Heart right ventricle (tissue), 16 donors: ENCODE data around the gene EEFSEC. TPM values are rescaled to one million over a fixed set of nuclear protein-coding genes. Genes with fewer than 3 reads are reported as not detected.
A peak's percentile ranks its signal among the peaks of the same experiment; 100 is the strongest.

Experiments used
- ATAC-seq, 8 donors: fragments of 200-7000 bp; cut with Tn5 transposase; one replicate each; pipeline ENCODE4 v1.9.1; 2020; ENCODE audit warnings: mild to moderate bottlenecking in 8 of 8, moderate library complexity in 8 of 8, moderate number of reproducible peaks in 1 of 8
- DNase-seq, 2 donors: peaks; one replicate each; pipeline ENCODE4 v3.0.0-alpha.2; 2020
- H3K27ac ChIP-seq, 10 donors: fragments of 200-600 bp; sonication (generic) in 2 of 10; one replicate each; pipeline versions ENCODE4 v1.5.0 to v1.8.0; 2020 to 2022; ENCODE audit warnings: mild to moderate bottlenecking in 3 of 10
- H3K27me3 ChIP-seq, 7 donors: fragments of 200-600 bp; one replicate each; pipeline ENCODE4 v1.8.0; 2021 to 2022; ENCODE audit warnings: mild to moderate bottlenecking in 2 of 7
- H3K36me3 ChIP-seq, 9 donors: fragments of 200-600 bp; sonication (generic) in 1 of 9; one replicate each; pipeline versions ENCODE4 v1.5.0 to v1.8.0; 2020 to 2022; ENCODE audit warnings: mild to moderate bottlenecking in 2 of 9
- H3K4me1 ChIP-seq, 9 donors: fragments of 200-600 bp; sonication (generic) in 1 of 9; one replicate each; pipeline versions ENCODE4 v1.5.0 to v1.8.0; 2020 to 2022; ENCODE audit warnings: mild to moderate bottlenecking in 4 of 9
- H3K4me3 ChIP-seq, 10 donors: fragments of 200-600 bp; sonication (generic) in 2 of 10; one replicate each; pipeline versions ENCODE4 v1.5.0 to v1.8.0; 2020 to 2022; ENCODE audit warnings: mild to moderate bottlenecking in 7 of 10, moderate library complexity in 2 of 10
- H3K9me3 ChIP-seq, 11 donors: fragments of 200-600 bp in 10 of 11; sonication (generic) in 2 of 11; one replicate each; pipeline versions ENCODE4 v1.5.0 to v1.8.0; 2013 to 2022; ENCODE audit warnings: mild to moderate bottlenecking in 2 of 11, control low read depth in 1 of 11, moderate library complexity in 1 of 11
- WGBS, 2 donors: extraction: QIAGEN DNeasy Blood & Tissue Kit; methylation state at CpG; one replicate each; pipeline ENCODE4 v1.1.7; 2013; ENCODE audit warnings: inconsistent platforms in 1 of 2; 5-methylcytosine and 5-hydroxymethylcytosine counted together
- intact Hi-C, 10 donors: fragments of 100-400 bp; cut with DNase I; formaldehyde crosslinking; loops; one replicate each; pipeline versions ENCODE4 v1.11.1 to v1.14.2; 2022
- polyA plus RNA-seq, 2 donors: library from polyadenylated mRNA; stranded (reverse); fragments of 200-250 nt; gene quantifications; one replicate each; pipeline ENCODE4 v1.2.3, GENCODE V29; 2013
- total RNA-seq, 10 donors: library from RNA; stranded (reverse); fragmentation: NEBNext Ultra II Directional in 3 of 10; extraction: Animal tissue kit (Norgen Biotek cat#: 25700) in 3 of 10; gene quantifications; one replicate each; pipeline versions ENCODE4 v1.2.1 to v1.2.4, GENCODE V29; 2021 to 2023
- TF ChIP-seq, protein P1 (sequence below), 9 donors: fragments of 200-600 bp; sonication (generic) in 2 of 9; IDR thresholded peaks; one replicate each; pipeline versions ENCODE4 v1.5.0 to v1.8.0; 2021 to 2022; ENCODE audit warnings: antibody characterized with exemption in 9 of 9, mild to moderate bottlenecking in 5 of 9, moderate library complexity in 1 of 9
- donor health status: Arrhythmogenic right ventricular cardiomyopathy.
- donor health status: ischemic (EF 13 %, LVEDD 7.1; RV severe dilation, severe dysfunction).
- donor health status: healthy with polysubstance abuse.
- donor health status: DM: no; HTN: yes; CAD: no.
- donor health status: DM: no; HTN: no; CAD: no.
- donor health status: ischemic (EF 25% LVEDD 6.9; RV normal size, moderate dysfunction).
- donor health status: ischemic (EF 25% LVEDD 5.7; RV mildly dilated, moderate dysfunction).
- donor health status: healthy.
- donor health status: DM: yes; HTN: yes; CAD: no.
- donor health status: Ischemic cardiomyopathy.
- donor health status: ischemic (EF 35%, LVEDD 5.7; RV mildly dilated, moderate dysfunction).
- donor health status: nonischemic (EF 11% LVEDD 7.7; RV severe dilation, severe dysfunction).
- donor health status: DM: yes; HTN: yes; CAD: no.
- donor health status: PGD.
- donor health status: ischemic (EF 29% LVEDD 5.4; RV normal size, mild dysfunction).
- donor health status: nonischemic (EF 23%, LVEDD 6.1; RV moderate dilation, normal function).

Gene EEFSEC
- total and polyA plus RNA-seq, 12 donors: 16.5 to 29.5 (median 25.0) TPM

DNA sequence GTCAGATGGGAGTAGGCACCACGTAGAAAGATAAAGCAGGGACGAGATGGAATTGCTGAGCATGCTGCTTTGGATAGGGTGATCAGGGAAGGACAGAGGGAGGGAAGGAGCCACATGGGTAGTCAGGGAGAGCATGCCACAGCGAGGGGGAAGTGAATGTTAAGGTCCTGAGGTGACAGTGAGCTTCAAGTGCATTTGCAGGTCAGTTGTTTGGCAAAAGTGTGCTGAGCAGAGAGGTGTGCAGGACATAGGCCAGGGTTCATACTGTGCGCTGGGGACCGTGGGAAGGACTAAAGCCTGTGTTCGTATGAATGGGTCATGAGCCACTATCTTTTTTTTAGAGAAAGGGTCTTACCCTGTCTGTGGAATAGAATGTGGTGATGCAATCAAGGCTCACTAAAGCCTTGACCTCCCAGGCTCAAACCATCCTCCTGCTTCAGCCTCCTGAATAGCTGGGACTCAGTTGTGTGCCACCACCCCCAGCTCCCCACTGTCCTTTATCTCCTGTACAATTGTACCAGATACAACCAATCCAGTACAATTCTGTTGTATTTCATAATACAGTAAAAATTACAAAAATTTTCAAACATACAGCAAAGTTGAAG lies 205.9 kb downstream of the EEFSEC start:
- 76 to 77% methylated on average over 6 of the region's 6 CpGs for WGBS, 2 donors
- intact Hi-C loops: no loop called here
- H3K36me3 ChIP-seq: peaks cover 0 to 28% (median 0%) of the 10 kb centered on the region in 9 donors
- H3K9me3 ChIP-seq: no peaks in the 10 kb centered on the region
- H3K27ac ChIP-seq: no peak overlapping the region
- no peaks in the 10 kb centered on the region for H3K27me3 ChIP-seq
- ATAC-seq (peak in 3 of 8 donors; percentile 15 to 27 (median 16)), DNase-seq (no peak)
- TF ChIP-seq, protein P1, sequence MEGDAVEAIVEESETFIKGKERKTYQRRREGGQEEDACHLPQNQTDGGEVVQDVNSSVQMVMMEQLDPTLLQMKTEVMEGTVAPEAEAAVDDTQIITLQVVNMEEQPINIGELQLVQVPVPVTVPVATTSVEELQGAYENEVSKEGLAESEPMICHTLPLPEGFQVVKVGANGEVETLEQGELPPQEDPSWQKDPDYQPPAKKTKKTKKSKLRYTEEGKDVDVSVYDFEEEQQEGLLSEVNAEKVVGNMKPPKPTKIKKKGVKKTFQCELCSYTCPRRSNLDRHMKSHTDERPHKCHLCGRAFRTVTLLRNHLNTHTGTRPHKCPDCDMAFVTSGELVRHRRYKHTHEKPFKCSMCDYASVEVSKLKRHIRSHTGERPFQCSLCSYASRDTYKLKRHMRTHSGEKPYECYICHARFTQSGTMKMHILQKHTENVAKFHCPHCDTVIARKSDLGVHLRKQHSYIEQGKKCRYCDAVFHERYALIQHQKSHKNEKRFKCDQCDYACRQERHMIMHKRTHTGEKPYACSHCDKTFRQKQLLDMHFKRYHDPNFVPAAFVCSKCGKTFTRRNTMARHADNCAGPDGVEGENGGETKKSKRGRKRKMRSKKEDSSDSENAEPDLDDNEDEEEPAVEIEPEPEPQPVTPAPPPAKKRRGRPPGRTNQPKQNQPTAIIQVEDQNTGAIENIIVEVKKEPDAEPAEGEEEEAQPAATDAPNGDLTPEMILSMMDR (IDR thresholded peaks at IDR 0.05): no peak
- no peak overlapping the region for H3K4me3 ChIP-seq
- peaks cover 0 to 54% (median 13%) of the 10 kb centered on the region in 9 donors for H3K4me1 ChIP-seq

DNA sequence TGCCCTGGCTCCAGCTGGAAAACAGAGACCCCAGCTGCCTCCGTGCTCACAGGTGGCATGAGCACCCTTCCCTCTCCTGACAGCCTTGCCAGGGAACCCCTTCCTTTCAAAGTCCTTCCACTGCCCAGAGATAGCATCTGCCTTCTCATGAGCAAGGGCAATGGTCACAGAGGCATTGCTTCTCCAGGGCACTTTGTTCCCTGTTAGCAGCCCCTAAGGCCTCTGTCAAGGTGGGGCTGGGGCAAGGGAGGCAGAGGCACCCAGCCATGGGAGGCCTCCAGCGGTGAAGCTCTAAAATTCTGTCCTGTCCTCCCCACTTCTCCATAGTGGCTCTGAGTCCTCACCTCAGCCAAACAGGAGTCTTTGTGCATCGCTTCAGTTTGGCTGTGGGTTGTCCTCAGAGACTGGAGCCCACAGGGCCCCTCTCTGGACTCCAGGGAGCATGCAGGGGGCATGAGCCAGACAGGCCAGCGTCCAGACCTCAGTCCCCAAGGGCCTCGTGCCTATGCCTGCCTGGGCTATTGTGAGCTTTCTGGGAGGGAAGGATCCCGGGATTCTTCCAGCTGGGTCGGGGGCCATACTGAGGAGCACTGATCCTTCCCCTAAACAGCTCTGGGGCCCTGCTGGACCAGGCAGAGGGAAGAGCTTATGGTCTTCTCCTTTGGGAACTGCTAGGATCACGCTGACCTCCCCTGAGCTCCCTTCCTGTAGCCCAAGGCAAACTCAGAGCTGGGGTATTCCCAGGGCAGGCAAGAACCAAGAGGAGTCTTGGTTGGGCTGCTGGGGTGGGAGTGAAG lies 206.8 kb downstream of the EEFSEC start:
- 81 to 86% methylated on average over 8 of the region's 8 CpGs for WGBS, 2 donors
- intact Hi-C loops: no loop called here

GRCh38 chr3:128360705-128361271 lies 207.5 kb downstream of the EEFSEC start:
- 88% methylated on average over 5 to 6 of the region's 6 CpGs for WGBS, 2 donors
- DNase-seq (no peak), ATAC-seq (no peak)
- H3K9me3 ChIP-seq: no peaks in the 10 kb centered on the region
- peaks cover 0 to 59% (median 27%) of the 10 kb centered on the region in 9 donors for H3K4me1 ChIP-seq
- no peaks in the 10 kb centered on the region for H3K27me3 ChIP-seq
- H3K4me3 ChIP-seq: no peak overlapping the region
- intact Hi-C loops: no loop called here
- TF ChIP-seq, protein P1 (IDR thresholded peaks at IDR 0.05): no peak
- no peak overlapping the region for H3K27ac ChIP-seq
- H3K36me3 ChIP-seq: peaks cover 0 to 28% (median 0%) of the 10 kb centered on the region in 9 donors

More for the DNA sequence above, 206.8 kb downstream of the EEFSEC start:
- no peak overlapping the region for H3K27ac ChIP-seq
- peaks cover 0 to 59% (median 21%) of the 10 kb centered on the region in 9 donors for H3K4me1 ChIP-seq
- ATAC-seq (no peak), DNase-seq (no peak)
- TF ChIP-seq, protein P1 (IDR thresholded peaks at IDR 0.05): no peak
- no peaks in the 10 kb centered on the region for H3K9me3 ChIP-seq
- no peak overlapping the region for H3K4me3 ChIP-seq
- peaks cover 0 to 28% (median 0%) of the 10 kb centered on the region in 9 donors for H3K36me3 ChIP-seq
- no peaks in the 10 kb centered on the region for H3K27me3 ChIP-seq
